ENCODE measurements around the gene TMEM80. TPM values are rescaled to one million over a fixed set of nuclear protein-coding genes. Genes with fewer than 3 reads are reported as not detected.

TMEM80 gene
- total and polyA plus RNA-seq, 2 of the 4 experiments (the other 2 are of a cell fraction) = 5.6 to 21.7 TPM

GRCh38 chr11:704228-704674 is 8.6 kb downstream of the TMEM80 start:
- no peak overlapping the region for H3K4me2 ChIP-seq (ENCODE audit: low read depth, low read length)
- no peak overlapping the region for H4K8ac ChIP-seq (ENCODE audit: low read depth in 2 of 2, low read length in 2 of 2)
- H2BK20ac ChIP-seq (ENCODE audit: low read depth, low read length) = no peak overlapping the region
- H3K9me3 ChIP-seq (ENCODE audit: control insufficient read depth, insufficient read depth, low read length) = no peaks in the 10 kb centered on the region
- WGBS, 2 experiments (ENCODE audit: extremely low coverage in 2 of 2, insufficient read length in 1 of 2) = 87% methylated on average over 3 of the region's 18 CpGs; no CpG with 5 or more reads in 1 of the 2 experiments
- no peak overlapping the region for H3K9ac ChIP-seq (ENCODE audit: low read depth, low read length)
- H2BK15ac ChIP-seq (ENCODE audit: low read depth, low read length) = no peak overlapping the region
- no peak for DNase-seq
- H4K91ac ChIP-seq (ENCODE audit: insufficient read depth, low read depth, low read length) = no peak overlapping the region
- H3K18ac ChIP-seq (ENCODE audit: low read depth, low read length) = no peak overlapping the region
- no peak overlapping the region for H2AK5ac ChIP-seq (ENCODE audit: low read depth, low read length)
- H2AK9ac ChIP-seq (replicated peaks; ENCODE audit: low read depth, low read length, poor library complexity) = no peak overlapping the region
- intact Hi-C loops (cut with micrococcal nuclease) (no loop called here), in situ Hi-C loops (cut with MboI; ENCODE audit: low sequenced_read_pairs) (no loop called here), dilution Hi-C loops (cut with HindIII; ENCODE audit: low sequenced_read_pairs, unreplicated experiment) (no loop called here)
- H3K4me3 ChIP-seq (ENCODE audit: insufficient read depth, low read depth, low read length) = no peak overlapping the region
- no peak overlapping the region for H2BK5ac ChIP-seq (ENCODE audit: low read depth, low read length, poor library complexity, severe bottlenecking)
- peaks cover 5% of the 10 kb centered on the region; the same call in 1 of the 2 replicates for H4K20me1 ChIP-seq (ENCODE audit: insufficient read depth, low read length)
- CTCF ChIA-PET = no interaction called here
- peaks cover 25% of the 10 kb centered on the region for H3K4me1 ChIP-seq (ENCODE audit: control insufficient read depth, insufficient read depth, low read length)
- no peak overlapping the region for H3K14ac ChIP-seq (replicated peaks; ENCODE audit: low read depth, low read length)
- no peak overlapping the region for H3K4ac ChIP-seq (ENCODE audit: low read depth, low read length)
- H3K9me1 ChIP-seq (ENCODE audit: insufficient read depth, low read length) = peaks cover 19% of the 10 kb centered on the region
- H3K79me1 ChIP-seq (ENCODE audit: low read depth in 1 of 2, low read length in 2 of 2) = peaks cover 12 to 64% of the 10 kb centered on the region in 2 experiments
- ATAC-seq (ENCODE audit: low read depth) = no peak
- H3K23ac ChIP-seq (ENCODE audit: low read depth, low read length) = no peak overlapping the region
- no peak overlapping the region for H4K5ac ChIP-seq (ENCODE audit: low read depth, low read length)
- H3K56ac ChIP-seq (ENCODE audit: extremely low read depth, insufficient read depth, low read length) = no peak overlapping the region
- H3K36me3 ChIP-seq (ENCODE audit: control insufficient read depth, insufficient read depth, low read length) = peaks cover 21% of the 10 kb centered on the region; the same call in 1 of the 2 replicates
- POLR2A ChIA-PET (ENCODE audit: unreplicated experiment) = no interaction called here
- H2AFZ ChIP-seq (replicated peaks; ENCODE audit: low read length, poor library complexity) = no peak overlapping the region
- H2BK120ac ChIP-seq (ENCODE audit: low read depth, low read length) = no peak overlapping the region
- no peak for TF ChIP-seq RFX5 (IDR thresholded peaks at IDR 0.05; ENCODE audit: low read depth, low read length)
- no peaks in the 10 kb centered on the region for H3K27me3 ChIP-seq (ENCODE audit: control insufficient read depth, insufficient read depth, low read length)
- no peak overlapping the region for H3K27ac ChIP-seq (ENCODE audit: insufficient read depth, low read length)
- BruUV-seq (replicated peaks) = no TSS peak
